SK-N-SH treated with all-trans-retinoic acid at 6 μM for 48 hours (cell line): ENCODE data around the gene NOXA1.

Experiments used
- ATAC-seq: fragments of 200-7000 bp; cut with Tn5 transposase; 3 replicates; pipeline ENCODE4 v1.9.1; 2020; ENCODE audit warnings: mild to moderate bottlenecking, moderate library complexity
- ARNTL ChIP-seq: fragments of 450-650 bp; formaldehyde crosslinking; IDR thresholded peaks from 2 replicates; pipeline ENCODE4 v1.5.0; 2020; ENCODE audit warnings: low read depth, mild to moderate bottlenecking, moderate library complexity, borderline replicate concordance
- BACH2 ChIP-seq: fragments of 250-450 bp; sonication (Bioruptor Pico); IDR thresholded peaks from 2 replicates; pipeline ENCODE4 v1.9.0; 2021; ENCODE audit warnings: mild to moderate bottlenecking, borderline replicate concordance
- CREB5 ChIP-seq: fragments of 250-450 bp; sonication (Bioruptor Pico); IDR thresholded peaks from 2 replicates; pipeline ENCODE4 v1.5.1; 2020; ENCODE audit warnings: low read depth, mild to moderate bottlenecking, moderate library complexity
- CSDC2 ChIP-seq: fragments of 250-450 bp; sonication (Bioruptor Pico); IDR thresholded peaks from 2 replicates; pipeline ENCODE4 v1.5.0; 2020; ENCODE audit warnings: mild to moderate bottlenecking, moderate library complexity
- CSRNP3 ChIP-seq: fragments of 250-450 bp; sonication (Bioruptor Pico); IDR thresholded peaks from 2 replicates; pipeline ENCODE4 v1.5.1; 2021; ENCODE audit warnings: mild to moderate bottlenecking, moderate library complexity
- ESRRG ChIP-seq: fragments of 250-450 bp; sonication (Bioruptor Pico); IDR thresholded peaks from 2 replicates; pipeline ENCODE4 v1.6.1; 2021; ENCODE audit warnings: mild to moderate bottlenecking
- GLIS3 ChIP-seq: fragments of 250-450 bp; sonication (Bioruptor Pico); IDR thresholded peaks from 2 replicates; pipeline ENCODE4 v1.5.0; 2020; ENCODE audit warnings: mild to moderate bottlenecking, moderate library complexity
- ISL1 ChIP-seq: fragments of 250-450 bp; sonication (Bioruptor Pico); IDR thresholded peaks from 2 replicates; pipeline ENCODE4 v2.1.2; 2022; ENCODE audit warnings: mild to moderate bottlenecking, moderate library complexity
- OSR1 ChIP-seq: fragments of 250-450 bp; sonication (Bioruptor Pico); IDR thresholded peaks from 2 replicates; pipeline ENCODE4 v1.8.0; 2022; ENCODE audit warnings: moderate library complexity, mild to moderate bottlenecking, inconsistent platforms
- PATZ1 ChIP-seq: fragments of 250-450 bp; sonication (Bioruptor Pico); IDR thresholded peaks from 2 replicates; pipeline ENCODE4 v1.8.0; 2020; ENCODE audit warnings: mild to moderate bottlenecking, moderate library complexity, borderline replicate concordance
- POU6F1 ChIP-seq: fragments of 250-450 bp; sonication (Bioruptor Pico); IDR thresholded peaks from 2 replicates; pipeline ENCODE4 v1.8.0; 2021; ENCODE audit warnings: low read depth, mild to moderate bottlenecking, moderate library complexity, borderline replicate concordance
- RARB ChIP-seq: fragments of 250-450 bp; sonication (Bioruptor Pico); IDR thresholded peaks from 2 replicates; pipeline ENCODE4 v1.8.0; 2021; ENCODE audit warnings: mild to moderate bottlenecking, moderate library complexity
- TCF4 ChIP-seq: fragments of 250-450 bp; sonication (Bioruptor Pico); IDR thresholded peaks from 2 replicates; pipeline ENCODE4 v1.8.0; 2021; ENCODE audit warnings: mild to moderate bottlenecking, moderate library complexity, borderline replicate concordance
- TOX ChIP-seq: fragments of 250-450 bp; sonication (Bioruptor Pico); IDR thresholded peaks from 2 replicates; pipeline ENCODE4 v1.8.0; 2021; ENCODE audit warnings: mild to moderate bottlenecking, moderate library complexity, borderline replicate concordance
- TSHZ2 ChIP-seq: fragments of 250-450 bp; sonication (Bioruptor Pico); IDR thresholded peaks from 2 replicates; pipeline ENCODE4 v1.5.0; 2020; ENCODE audit warnings: mild to moderate bottlenecking, moderate library complexity
- ZC3H10 ChIP-seq: fragments of 250-450 bp; sonication (Bioruptor Pico); IDR thresholded peaks from 2 replicates; pipeline ENCODE4 v1.5.1; 2021; ENCODE audit warnings: mild to moderate bottlenecking, moderate library complexity
- ZFP3 ChIP-seq: fragments of 250-450 bp; sonication (Bioruptor Pico); IDR thresholded peaks from 2 replicates; pipeline ENCODE4 v1.5.0; 2020; ENCODE audit warnings: mild to moderate bottlenecking, moderate library complexity
- ZFP30 ChIP-seq: fragments of 450-650 bp; formaldehyde crosslinking; IDR thresholded peaks from 2 replicates; pipeline ENCODE4 v1.5.0; 2022; ENCODE audit warnings: mild to moderate bottlenecking, moderate library complexity
- ZNF565 ChIP-seq: fragments of 450-650 bp; formaldehyde crosslinking; conservative IDR thresholded peaks from 2 replicates; pipeline ENCODE4 v1.5.0; 2020; ENCODE audit warnings: low read depth, mild to moderate bottlenecking, moderate library complexity
- ZNF70 ChIP-seq: fragments of 450-650 bp; formaldehyde crosslinking; IDR thresholded peaks from 2 replicates; pipeline ENCODE4 v1.5.0; 2020; ENCODE audit warnings: mild to moderate bottlenecking, moderate library complexity
- ZNF8 ChIP-seq: fragments of 450-650 bp; formaldehyde crosslinking; IDR thresholded peaks from 2 replicates; pipeline ENCODE4 v1.5.0; 2020; ENCODE audit warnings: mild to moderate bottlenecking, moderate library complexity

Gene NOXA1

GRCh38 chr9:137410891-137411249 is 12.3 kb upstream of the NOXA1 start:
- no peak for ATAC-seq
- TF ChIP-seq ZNF8 (CRISPR knock-in tag) (no peak), ZFP30 (no peak), ZNF70 (CRISPR knock-in tag) (no peak), CSDC2 (CRISPR knock-in tag) (no peak), RARB (no peak), GLIS3 (CRISPR knock-in tag) (no peak), ZFP3 (CRISPR knock-in tag) (no peak), CREB5 (CRISPR knock-in tag) (no peak), TSHZ2 (CRISPR knock-in tag) (no peak), ZNF565 (CRISPR knock-in tag) (no peak), OSR1 (no peak), ZC3H10 (CRISPR knock-in tag) (no peak), BACH2 (CRISPR knock-in tag) (no peak)

- ATAC-seq, result no peak
- no peak for TF ChIP-seq TOX (CRISPR knock-in tag)
- TF ChIP-seq CSDC2 (CRISPR knock-in tag), result no peak
- no peak for TF ChIP-seq ZFP3 (CRISPR knock-in tag)
- no peak for TF ChIP-seq ZFP30
- TF ChIP-seq TSHZ2 (CRISPR knock-in tag), result no peak
- TF ChIP-seq CSRNP3 (CRISPR knock-in tag), result no peak
- TF ChIP-seq ZNF565 (CRISPR knock-in tag), result no peak
- TF ChIP-seq GLIS3 (CRISPR knock-in tag), result no peak
- TF ChIP-seq ARNTL (CRISPR knock-in tag), result no peak
- TF ChIP-seq ESRRG (CRISPR knock-in tag), result no peak
- no peak for TF ChIP-seq POU6F1
- no peak for TF ChIP-seq OSR1
- TF ChIP-seq TCF4 (CRISPR knock-in tag), result no peak
- TF ChIP-seq BACH2 (CRISPR knock-in tag), result no peak
- no peak for TF ChIP-seq PATZ1 (CRISPR knock-in tag)
- TF ChIP-seq CREB5 (CRISPR knock-in tag), result no peak
- no peak for TF ChIP-seq ISL1 (CRISPR knock-in tag)
- TF ChIP-seq, all 23 proteins: peak for 0
Measured at GRCh38 chr9:137411260-137411644, 11.9 kb upstream of the NOXA1 start.
